HG03457 (cell line): ENCODE measurements around the gene MYOT.

Experiments
- ATAC-seq: cut with Tn5 transposase; IDR thresholded peaks from one replicate; pipeline ENCODE4 v1.9.1; 2021; ENCODE audit warnings: moderate number of reproducible peaks; ENCODE audit not compliant: unreplicated experiment

MYOT gene, protein sequence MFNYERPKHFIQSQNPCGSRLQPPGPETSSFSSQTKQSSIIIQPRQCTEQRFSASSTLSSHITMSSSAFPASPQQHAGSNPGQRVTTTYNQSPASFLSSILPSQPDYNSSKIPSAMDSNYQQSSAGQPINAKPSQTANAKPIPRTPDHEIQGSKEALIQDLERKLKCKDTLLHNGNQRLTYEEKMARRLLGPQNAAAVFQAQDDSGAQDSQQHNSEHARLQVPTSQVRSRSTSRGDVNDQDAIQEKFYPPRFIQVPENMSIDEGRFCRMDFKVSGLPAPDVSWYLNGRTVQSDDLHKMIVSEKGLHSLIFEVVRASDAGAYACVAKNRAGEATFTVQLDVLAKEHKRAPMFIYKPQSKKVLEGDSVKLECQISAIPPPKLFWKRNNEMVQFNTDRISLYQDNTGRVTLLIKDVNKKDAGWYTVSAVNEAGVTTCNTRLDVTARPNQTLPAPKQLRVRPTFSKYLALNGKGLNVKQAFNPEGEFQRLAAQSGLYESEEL

GRCh38 chr5:137867664-137868063 is at the start of gene MYOT:
TSS of gene MYOT (plus strand) at chr5:137867860. CDS start at chr5:137870652, 2,792 bp downstream.
- ATAC-seq = no peak

GRCh38 chr5:137819766-137820165 is 47.9 kb upstream of the MYOT start:
- no peak for ATAC-seq

DNA sequence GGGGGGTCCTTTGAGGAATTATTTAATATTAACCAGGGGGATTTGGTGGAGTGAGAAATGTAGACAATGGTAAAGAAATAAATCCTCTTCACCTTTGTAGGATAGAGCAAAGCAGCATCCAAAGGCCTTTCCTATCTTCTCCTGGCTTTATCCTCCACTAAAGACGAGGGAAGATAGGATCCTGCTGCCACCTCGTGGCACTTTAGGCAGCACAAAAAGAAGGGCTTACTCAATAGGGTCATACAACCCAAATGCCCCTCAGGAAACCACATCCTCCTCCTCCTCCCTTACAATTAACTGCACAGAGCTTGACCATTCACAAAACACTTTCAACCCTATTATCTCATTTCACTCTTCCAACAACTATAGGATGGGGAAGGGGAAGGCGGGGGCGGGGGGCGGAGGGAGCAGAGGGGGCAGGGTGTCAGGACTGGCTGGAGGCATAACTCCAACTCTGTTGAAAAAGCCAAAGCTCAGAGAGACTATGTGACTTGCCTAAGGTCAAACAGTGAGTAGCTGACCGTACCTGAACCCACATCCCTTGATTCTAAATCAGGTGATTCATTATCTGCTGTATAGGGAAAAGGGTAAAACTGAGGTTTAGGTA is 45.4 kb upstream of the MYOT start:
- no peak for ATAC-seq

- no peak for ATAC-seq
These were observed 44.7 kb upstream of the MYOT start for GRCh38 chr5:137822984-137823383.

DNA sequence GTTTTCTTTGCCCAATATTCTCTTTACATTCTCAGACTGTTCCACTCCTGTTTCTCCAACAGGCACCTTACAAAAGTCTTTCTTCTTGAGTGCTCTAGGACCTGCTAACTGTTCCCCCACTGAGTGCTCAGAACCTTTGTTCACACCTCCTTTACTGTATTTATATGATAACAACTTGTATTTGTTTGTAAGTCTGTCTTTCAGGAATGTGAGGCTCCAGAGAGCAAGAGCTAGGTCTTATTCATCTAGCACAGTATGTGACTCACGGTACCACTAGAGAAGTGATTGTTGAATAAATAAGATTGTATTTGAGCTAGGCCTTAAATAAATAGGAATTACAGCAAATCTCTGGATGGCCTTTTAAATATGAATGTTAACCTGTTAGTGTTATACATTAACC is 42.5 kb upstream of the MYOT start:
- no peak for ATAC-seq

- no peak for ATAC-seq
These were observed 41.6 kb upstream of the MYOT start for GRCh38 chr5:137826067-137826466.

GRCh38 chr5:137828180-137828579 is 39.5 kb upstream of the MYOT start:
- no peak for ATAC-seq

DNA sequence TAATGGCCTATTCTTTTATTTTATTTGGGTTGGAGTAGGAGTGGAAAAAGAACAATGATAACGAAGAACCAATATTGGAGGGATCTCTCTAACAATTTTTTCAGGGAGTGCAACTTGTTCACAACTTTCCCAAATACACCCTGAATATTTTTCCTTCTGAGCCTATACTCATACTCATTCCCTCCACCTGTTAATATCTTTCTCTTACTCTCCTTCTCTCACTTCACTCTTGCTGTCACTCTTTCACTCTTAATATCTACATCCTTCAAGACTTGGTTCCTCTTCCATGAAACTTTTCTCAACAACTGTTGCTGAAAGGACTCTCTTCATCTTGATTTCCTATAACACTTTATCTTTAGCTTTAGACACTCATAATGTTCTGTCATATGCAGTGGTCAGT is 39.0 kb upstream of the MYOT start:
- no peak for ATAC-seq

DNA sequence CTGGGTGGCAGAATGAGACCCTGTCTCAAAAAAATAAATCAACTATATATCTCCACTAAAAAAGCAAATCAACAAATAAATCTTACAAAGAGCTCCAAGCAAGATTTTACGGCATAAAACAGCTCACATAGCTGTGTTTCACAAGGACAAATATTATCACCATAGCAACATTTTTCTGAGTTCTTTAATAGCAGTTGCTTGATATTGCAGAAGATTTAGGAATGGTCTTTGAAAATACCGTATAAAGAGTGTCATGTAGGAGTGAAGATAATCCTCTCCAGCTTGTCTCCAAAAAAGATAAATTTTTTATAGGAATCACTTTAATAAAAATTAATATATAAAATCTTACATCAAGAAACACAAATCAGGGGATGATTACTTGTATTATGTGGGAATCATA is 36.6 kb upstream of the MYOT start:
- ATAC-seq = no peak

DNA sequence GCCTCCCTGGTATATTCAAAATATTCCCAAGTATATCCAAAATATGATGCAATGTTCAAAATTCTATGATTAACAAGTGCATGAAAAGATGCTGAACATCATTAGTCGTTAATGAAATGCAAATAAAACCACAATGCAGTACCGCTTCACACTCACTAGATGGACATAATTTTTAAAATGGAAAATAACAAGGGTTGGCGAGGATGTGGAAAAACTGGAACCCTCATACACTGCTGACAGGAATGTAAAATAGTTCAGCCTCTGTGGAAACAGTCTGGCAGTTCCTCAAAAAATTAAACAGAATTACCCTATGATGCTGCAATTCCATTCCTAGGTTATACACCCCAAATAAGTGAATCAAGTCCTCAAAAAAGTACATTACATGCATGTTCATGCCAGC is 36.1 kb upstream of the MYOT start:
- no peak for ATAC-seq

GRCh38 chr5:137832416-137832815 is 35.2 kb upstream of the MYOT start:
- no peak for ATAC-seq

DNA sequence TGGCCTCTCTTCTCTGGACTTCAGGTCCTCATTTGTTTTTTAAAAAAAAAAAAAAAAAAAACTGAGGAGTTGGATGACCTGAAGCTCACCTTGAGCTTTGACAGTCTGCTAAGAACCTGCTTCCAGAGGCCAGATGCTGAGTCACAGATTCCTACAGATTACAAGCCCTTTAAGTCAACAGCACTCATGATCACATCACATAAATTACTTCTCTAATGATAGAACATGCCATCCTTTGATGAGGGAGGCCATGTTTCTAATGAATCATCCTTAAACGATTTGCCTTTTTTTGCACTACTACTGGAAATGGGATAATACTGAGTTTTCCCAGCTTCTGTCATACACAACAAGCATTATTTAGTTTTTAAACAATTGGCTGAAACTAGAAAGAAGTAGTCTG is 34.2 kb upstream of the MYOT start:
- ATAC-seq = no peak

- ATAC-seq = no peak
These were observed 33.1 kb upstream of the MYOT start for GRCh38 chr5:137834498-137835049.

DNA sequence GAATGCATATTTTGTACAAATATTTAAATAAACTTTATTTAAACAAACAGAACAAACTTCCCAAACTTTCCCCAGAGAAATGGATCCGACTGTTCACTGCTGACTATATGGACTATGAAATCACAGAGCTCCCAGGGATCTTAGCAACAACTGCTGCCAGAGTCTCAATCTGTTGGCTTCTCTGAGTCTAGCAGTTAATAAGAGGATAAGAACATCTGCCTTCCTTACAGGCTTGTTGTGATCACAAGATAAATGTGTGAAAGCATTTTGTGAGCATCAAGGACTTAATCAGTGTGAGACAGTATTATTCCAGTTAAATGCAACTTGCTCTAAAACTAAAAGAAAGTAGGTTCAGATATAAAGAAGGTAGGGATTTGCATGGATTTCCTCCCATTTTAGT is 31.4 kb upstream of the MYOT start:
- no peak for ATAC-seq

DNA sequence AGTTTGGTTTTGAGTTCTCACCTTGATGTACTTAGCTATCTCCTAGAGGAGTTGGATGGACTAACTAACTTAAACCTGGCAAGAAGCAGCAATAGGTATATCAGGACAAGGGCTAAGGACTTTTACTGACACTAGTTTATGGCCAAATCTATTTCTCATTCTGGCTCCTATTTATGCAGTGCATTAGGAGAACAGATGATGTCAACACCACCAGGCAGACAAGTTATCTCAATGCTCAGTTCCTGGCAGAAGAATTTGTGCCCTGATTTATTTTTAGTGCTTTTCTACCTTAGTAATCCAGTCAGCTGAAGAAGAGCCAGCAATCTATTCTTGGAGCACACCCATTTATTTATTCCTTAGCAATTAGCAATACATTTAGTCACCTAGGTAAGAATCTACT is 30.7 kb upstream of the MYOT start:
- no peak for ATAC-seq

DNA sequence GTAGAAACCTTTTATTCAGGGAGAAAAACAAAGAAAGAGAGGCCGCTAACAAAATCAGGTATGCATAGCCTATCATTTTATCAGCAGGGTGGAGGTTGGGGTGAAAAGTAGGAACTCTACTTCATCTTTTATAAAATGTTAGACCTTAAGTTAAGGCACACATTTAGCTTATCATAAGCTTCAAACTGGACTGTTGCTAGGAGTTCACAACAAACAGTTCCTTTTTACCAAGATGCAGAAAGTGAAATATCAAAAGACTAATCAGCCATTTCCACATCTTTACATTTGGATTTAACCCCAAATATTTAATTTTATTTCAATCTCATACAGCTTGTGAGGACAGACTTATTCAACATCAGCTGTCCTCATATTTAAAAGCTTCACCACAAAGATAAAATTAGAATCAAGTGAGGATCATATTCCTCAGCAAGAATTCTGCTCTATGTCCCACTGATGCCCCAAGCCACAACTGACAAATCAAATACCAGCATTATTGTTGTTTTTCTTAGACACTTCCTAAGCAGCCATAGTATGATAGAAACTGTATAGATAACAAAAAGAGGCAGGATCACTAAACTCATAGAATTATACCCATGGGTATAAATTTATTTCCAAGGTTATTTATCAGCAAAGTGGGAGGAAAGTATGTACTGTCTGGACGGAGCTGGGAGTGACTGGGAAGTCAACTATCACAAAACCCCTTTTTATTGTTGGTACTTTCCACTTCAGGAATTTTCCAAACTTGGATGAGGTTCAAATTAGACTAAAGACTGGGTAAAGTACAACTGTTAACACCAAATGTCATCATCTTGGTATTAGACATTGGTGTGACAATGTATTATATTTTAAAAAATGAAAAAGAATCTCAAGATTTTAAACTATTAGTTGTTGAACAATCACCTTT is 29.9 kb upstream of the MYOT start:
- no peak for ATAC-seq

DNA sequence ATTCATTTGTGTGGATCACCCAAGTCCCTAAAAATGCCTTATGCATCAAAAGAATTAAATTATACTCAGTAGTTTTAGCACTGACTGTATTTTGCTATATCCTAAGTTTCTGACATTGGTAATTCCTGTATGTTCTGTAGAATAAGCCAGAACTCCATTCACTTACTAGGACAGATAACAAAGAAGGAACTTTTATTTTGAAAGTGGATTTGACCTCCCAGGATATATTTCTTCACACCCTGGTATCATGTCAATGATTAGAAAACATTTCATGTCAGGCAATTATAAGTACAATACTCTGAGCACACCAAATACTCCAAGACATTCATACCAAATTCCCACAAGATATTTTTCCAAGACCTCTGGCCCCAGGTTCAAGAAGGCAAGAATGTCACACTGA is 28.7 kb upstream of the MYOT start:
- no peak for ATAC-seq

DNA sequence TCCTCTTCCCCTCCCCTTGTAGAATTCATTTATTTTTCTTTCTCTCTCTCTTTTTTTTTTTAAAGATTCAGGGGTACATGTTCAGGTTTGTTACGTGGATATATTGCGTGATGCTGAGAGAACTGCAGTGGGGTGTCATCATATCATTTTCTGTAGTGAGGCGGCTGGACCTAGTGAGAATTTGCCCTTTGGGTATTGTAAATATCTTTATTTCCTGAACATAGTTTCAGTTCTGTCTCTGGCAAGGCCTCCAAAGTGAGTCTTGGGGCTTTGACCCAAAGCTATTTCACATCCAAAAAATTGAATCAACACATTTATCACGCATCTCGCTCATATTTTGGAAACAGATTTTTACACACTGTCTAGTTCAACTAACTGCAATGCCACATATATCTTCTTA is 25.4 kb upstream of the MYOT start:
- no peak for ATAC-seq

- ATAC-seq = no peak
These were observed 23.9 kb upstream of the MYOT start for GRCh38 chr5:137843676-137844299.

DNA sequence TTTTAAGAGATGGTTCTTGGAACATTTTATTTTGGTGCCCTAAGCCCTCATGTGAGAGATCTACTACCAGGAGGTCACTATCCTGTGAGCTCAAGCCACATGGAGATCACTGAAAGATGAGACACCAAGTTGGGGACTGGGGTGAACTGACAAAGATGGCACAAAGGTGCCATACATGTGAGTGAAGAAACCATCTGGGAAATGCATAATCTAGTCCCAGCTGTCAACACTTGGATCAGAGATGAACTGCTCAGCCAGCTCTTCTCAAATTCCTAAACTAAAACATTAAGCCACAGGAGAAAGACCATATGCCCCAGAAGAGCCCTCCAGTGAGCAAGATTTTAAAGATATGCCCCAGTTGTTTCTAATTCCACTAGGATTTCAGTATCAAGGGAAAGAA is 22.2 kb upstream of the MYOT start:
- ATAC-seq = no peak

DNA sequence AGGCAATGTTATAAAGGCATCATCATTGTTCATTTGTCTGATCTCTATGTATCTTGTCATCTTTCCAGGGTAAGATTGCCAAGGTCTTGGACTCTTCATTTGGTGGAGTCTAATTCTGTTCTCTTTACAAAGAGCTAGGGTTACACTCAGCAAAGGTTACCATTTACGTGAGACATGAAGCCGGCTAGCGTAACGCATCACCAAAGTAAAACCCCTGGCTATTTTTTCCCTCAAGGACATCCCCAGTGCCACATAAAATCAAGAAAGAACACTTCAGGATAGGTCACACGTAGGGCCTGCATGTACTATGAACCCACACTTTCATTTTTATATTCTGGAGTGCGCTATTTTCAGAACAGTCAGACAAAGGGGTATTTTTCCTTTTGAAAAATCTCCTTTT is 20.0 kb upstream of the MYOT start:
- ATAC-seq = no peak
